Activated CD4-positive, alpha-beta T cell treated with anti-CD3 and anti-CD28 coated beads, Interleukin-2, amount 50 U/mL, for 24 hours (primary cell): ENCODE measurements around the gene MRPL46.
"Not testable (repeated sequence)": the region's sequence is repeated elsewhere in the genome, so short reads cannot be mapped to it uniquely, and the experiment has no call there.

Experiments used
- DNase-seq, 2 donors: peaks; one replicate each; pipeline ENCODE4 v3.0.0-alpha.2; 2020; ENCODE audit warnings: low read depth in 1 of 2, low spot score in 1 of 2

MRPL46 gene

GRCh38 chr15:88447206-88447605 is 20.0 kb downstream of the MRPL46 start:
- DNase-seq = no peak

- no peak for DNase-seq
These were observed 26.0 kb downstream of the MRPL46 start for GRCh38 chr15:88441076-88441730.

GRCh38 chr15:88440021-88440420 is 27.2 kb downstream of the MRPL46 start:
- no peak for DNase-seq

- no peak for DNase-seq
These were observed 29.0 kb downstream of the MRPL46 start for GRCh38 chr15:88438181-88438580.

- not testable (repeated sequence) for DNase-seq
These were observed 33.1 kb downstream of the MRPL46 start for GRCh38 chr15:88434106-88434505.

GRCh38 chr15:88433046-88433685 is 34.0 kb downstream of the MRPL46 start:
- DNase-seq = no peak

- DNase-seq = no peak
These were observed 35.7 kb downstream of the MRPL46 start for GRCh38 chr15:88431441-88431840.

GRCh38 chr15:88430051-88430450 is 37.1 kb downstream of the MRPL46 start:
- no peak for DNase-seq

GRCh38 chr15:88428805-88429605 is 38.2 kb downstream of the MRPL46 start:
- DNase-seq = no peak

GRCh38 chr15:88428053-88428452 is 39.1 kb downstream of the MRPL46 start:
- DNase-seq = no peak

GRCh38 chr15:88426304-88426703 is 40.9 kb downstream of the MRPL46 start:
- DNase-seq = no peak

- no peak for DNase-seq
These were observed 43.9 kb downstream of the MRPL46 start for GRCh38 chr15:88423331-88423730.

- no peak for DNase-seq
These were observed 47.4 kb downstream of the MRPL46 start for GRCh38 chr15:88419830-88420229.
